Subcutaneous adipose tissue (tissue), 4 donors: Measurements from ENCODE around the gene TMEM221. TPM values are rescaled to one million over a fixed set of nuclear protein-coding genes. Genes with fewer than 3 reads are reported as not detected.

Source experiments
- total RNA-seq, 4 donors: library from RNA; depleted of rRNA; stranded (reverse); fragments of >200 nt; gene quantifications; one replicate each; pipeline ENCODE4 v1.1.0, GENCODE V29; 2016
- TF ChIP-seq, protein P1 (sequence below): fragments of 450-650 bp; IDR thresholded peaks from one replicate; pipeline ENCODE4 v1.5.1; 2016; ENCODE audit warnings: low read depth, mild to moderate bottlenecking, control low read depth, antibody characterized with exemption, moderate library complexity

The TMEM221 gene
- total RNA-seq, 4 donors from 2014 or later = 0.34 to 0.66 (median 0.49) TPM; not detected in 1

DNA sequence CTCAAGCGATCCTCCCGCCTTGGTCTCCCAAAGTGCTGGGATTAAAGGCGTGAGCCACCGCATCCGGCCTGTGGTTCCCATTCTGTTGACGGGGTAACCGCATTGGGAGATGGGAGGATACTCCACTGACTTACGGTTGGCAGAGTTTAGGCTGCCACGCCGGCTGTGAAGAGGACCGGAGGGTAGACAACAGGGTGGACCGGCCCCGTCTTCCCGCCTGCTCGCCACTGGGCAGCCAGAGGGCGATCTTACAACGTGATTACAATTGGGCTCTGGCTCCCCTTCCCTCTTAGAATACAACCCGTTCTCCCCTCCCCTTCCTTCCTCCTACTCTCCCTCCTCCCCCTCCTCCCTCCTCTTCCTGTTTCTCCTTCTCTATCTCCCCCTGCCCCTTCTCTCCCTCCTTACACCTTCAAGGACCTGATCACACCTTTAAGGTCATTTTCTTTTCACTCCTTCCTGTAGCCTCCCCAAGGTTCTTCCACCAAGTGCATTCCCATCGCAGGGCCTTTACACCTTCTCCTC, 53.5 kb downstream of the TMEM221 start:
- TF ChIP-seq, protein P1, sequence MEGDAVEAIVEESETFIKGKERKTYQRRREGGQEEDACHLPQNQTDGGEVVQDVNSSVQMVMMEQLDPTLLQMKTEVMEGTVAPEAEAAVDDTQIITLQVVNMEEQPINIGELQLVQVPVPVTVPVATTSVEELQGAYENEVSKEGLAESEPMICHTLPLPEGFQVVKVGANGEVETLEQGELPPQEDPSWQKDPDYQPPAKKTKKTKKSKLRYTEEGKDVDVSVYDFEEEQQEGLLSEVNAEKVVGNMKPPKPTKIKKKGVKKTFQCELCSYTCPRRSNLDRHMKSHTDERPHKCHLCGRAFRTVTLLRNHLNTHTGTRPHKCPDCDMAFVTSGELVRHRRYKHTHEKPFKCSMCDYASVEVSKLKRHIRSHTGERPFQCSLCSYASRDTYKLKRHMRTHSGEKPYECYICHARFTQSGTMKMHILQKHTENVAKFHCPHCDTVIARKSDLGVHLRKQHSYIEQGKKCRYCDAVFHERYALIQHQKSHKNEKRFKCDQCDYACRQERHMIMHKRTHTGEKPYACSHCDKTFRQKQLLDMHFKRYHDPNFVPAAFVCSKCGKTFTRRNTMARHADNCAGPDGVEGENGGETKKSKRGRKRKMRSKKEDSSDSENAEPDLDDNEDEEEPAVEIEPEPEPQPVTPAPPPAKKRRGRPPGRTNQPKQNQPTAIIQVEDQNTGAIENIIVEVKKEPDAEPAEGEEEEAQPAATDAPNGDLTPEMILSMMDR = no peak

DNA sequence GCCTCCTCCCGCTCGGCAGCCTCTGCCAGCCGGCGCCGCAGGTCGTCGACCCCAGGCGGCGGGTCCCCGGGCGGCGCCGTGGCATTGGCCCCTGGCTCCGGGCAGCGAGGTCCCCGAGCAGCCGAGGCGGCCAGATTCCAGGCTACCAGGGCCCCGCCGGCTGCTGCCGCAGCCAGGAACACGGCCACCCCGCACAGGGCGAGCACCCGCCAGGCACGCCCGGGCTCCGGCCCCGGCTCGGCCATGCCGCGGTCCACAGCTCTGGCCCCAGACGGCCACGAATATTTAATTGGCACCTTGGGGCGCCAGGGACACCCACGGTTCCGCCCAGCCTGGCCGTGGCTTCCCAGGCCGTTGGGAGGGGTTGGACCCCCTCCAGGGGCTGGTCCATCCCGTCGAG, 54.6 kb downstream of the TMEM221 start, which contains the start of gene CCDC194:
CCDC194 (minus strand) TSS at position 283 of the 400 bp plus-strand sequence; CDS start at position 245, 38 bp downstream.
- TF ChIP-seq, protein P1 = no peak

DNA sequence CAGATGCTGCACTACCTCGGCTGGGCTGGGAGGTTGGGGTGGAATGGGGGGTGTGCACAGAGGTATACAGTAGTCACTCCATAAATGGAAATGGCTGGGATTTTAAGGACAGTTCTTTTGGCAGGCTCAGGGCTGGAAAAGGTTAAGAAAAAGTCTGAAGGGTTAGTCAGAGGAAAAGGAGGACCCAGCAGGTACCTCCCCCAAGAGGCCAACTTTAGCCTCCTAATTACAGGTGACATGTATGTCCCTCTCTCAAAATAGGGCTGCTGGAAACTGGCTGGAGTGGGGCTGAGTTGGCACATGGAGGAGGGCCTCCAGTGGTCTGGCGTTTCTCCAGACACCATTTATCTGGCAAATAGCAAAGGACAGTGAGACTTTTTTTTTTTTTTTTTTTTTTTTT, 55.5 kb downstream of the TMEM221 start:
- TF ChIP-seq, protein P1 = no peak

DNA sequence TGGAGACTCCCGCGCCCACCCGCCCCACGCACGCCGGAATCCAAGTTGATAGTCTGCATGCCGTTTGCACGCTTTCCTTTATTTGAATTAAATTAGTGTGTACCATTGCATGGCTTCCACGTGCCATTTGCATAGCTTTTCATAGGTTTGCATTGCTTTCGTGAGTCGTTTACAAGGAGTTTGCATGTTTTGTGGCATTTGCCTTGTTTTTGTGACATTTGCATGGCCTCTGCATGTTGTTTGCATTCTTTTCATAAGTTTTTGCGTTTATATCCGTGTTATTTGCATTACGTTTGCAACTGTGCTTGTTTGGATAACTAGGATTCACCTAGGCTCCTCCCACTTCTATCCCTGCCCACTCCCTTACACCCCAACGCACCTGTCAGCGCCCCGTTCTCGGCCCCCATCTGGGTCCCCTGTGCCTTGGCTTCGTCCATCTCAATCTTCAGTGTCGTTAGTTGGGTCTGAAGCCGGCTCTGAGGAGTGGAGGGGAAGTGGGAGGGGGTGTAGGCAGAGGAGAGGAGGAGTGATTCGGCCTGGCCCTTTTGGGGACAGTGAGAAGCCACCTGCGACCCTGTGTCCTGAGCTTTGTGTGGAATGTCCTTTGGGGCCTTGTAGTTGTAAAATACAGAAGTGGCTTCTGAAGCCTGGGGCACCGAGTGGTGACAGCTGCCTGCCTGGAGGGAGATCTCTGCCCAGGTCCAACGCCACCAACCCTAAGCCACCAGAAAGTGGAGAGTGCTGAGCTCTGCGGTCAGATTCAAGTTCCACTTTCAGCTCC, 56.9 kb downstream of the TMEM221 start:
- TF ChIP-seq, protein P1 = no peak

DNA sequence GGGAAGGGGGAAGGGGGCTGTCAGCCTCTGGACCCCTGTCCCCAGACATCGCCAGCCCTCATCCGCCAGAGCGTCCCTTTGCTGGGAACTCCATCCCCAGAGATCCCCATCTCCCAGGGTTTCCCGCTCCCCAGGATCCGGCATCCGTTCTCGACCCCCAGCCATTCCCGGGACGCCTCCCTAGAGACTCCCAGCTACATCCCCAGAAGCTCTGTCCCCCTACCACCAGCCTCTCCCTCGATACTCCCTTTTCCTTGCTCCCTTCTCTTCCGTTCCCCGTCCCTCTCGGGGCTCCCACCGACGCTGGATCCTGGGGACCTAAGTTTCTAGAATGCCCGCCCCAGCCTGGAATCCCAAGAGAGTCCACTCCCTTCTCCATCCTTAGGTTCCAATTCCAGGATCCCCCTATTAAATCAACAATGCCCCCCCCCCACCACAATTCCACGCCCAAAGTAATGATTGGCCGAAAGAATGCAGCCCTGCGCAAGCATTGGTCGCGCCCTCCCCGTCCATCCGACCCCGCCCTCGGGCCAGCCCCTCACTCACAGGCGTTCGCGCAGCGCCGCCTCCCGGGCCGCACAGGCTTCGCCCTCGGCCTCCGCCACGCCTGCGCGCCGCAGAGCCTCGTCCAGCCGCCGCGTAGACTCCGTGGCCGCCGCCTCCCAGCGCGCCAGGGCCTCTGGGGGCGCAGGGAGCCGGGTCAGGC, 57.6 kb downstream of the TMEM221 start:
- TF ChIP-seq, protein P1 = no peak

DNA sequence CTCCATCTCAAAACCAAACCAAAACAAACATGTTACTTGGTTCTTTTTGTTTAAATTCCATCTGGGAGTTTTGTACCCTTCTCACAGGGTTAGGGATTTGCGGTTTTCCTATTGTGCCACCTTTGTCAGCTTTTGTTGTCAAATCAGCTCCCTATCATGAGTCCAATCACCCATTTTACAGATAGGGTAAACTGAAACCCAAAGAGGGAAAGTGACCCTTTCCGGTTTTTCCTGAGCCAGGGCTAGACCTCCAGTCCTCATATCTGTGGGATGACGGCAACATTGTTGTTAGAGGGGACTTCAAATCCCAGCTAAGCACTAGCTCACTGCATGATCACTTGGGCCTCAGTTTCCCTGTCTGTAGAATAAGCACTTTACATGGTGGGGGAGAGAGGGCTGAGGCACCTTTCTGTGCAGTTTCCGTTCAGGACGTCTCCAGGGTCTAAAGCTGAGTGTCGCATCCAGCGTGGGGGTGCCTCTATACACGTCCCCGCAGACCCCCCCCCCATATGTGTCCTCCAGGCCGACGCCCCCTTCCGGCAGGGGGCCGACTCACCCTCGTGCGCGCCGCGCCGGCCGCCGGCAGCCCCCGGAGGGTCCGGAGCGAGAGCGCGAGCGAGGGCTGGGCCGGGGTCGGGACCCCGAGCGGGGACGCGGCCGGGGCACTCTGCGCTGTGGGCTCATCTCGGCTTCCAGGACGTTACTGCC, 58.4 kb downstream of the TMEM221 start:
- TF ChIP-seq, protein P1 = no peak
